ENCODE results near the gene BTBD17.

BTBD17 gene

GRCh38 chr17:74387365-74388218 lies 25.9 kb upstream of the BTBD17 start:
- no peak for DNase-seq (ENCODE audit: low read depth in 2 of 2)

- no peak for DNase-seq (ENCODE audit: low read depth in 2 of 2)
Measured at GRCh38 chr17:74386386-74386785, 24.7 kb upstream of the BTBD17 start.

GRCh38 chr17:74385201-74385600 lies 23.5 kb upstream of the BTBD17 start:
- no peak for DNase-seq (ENCODE audit: low read depth in 2 of 2)

- DNase-seq (ENCODE audit: low read depth in 2 of 2): no peak
Measured at GRCh38 chr17:74383141-74383540, 21.5 kb upstream of the BTBD17 start.

- DNase-seq (ENCODE audit: low read depth in 2 of 2): no peak
Measured at GRCh38 chr17:74380959-74381808, 19.5 kb upstream of the BTBD17 start.

- DNase-seq (ENCODE audit: low read depth in 2 of 2): no peak
Measured at GRCh38 chr17:74380086-74380958, 18.7 kb upstream of the BTBD17 start.

- peak; percentile 80 to 94 for DNase-seq (ENCODE audit: low read depth in 2 of 2)
Measured at GRCh38 chr17:74379495-74380085, 17.9 kb upstream of the BTBD17 start.

- DNase-seq (ENCODE audit: low read depth in 2 of 2): no peak
Measured at GRCh38 chr17:74374858-74375257, 13.2 kb upstream of the BTBD17 start.

- DNase-seq (ENCODE audit: low read depth in 2 of 2): no peak
Measured at GRCh38 chr17:74373838-74374606, 12.4 kb upstream of the BTBD17 start.

GRCh38 chr17:74372426-74372825 lies 10.8 kb upstream of the BTBD17 start:
- no peak for DNase-seq (ENCODE audit: low read depth in 2 of 2)

- DNase-seq (ENCODE audit: low read depth in 2 of 2): no peak
Measured at GRCh38 chr17:74371653-74372147, 10.0 kb upstream of the BTBD17 start.

GRCh38 chr17:74369665-74370490 lies 8.2 kb upstream of the BTBD17 start:
- no peak for DNase-seq (ENCODE audit: low read depth in 2 of 2)

- peak; percentile 37 to 68 for DNase-seq (ENCODE audit: low read depth in 2 of 2)
Measured at GRCh38 chr17:74369221-74369620, 7.6 kb upstream of the BTBD17 start.

- peak; percentile 56 to 70 for DNase-seq (ENCODE audit: low read depth in 2 of 2)
Measured at GRCh38 chr17:74368341-74369081, 6.8 kb upstream of the BTBD17 start.

- no peak for DNase-seq (ENCODE audit: low read depth in 2 of 2)
Measured at GRCh38 chr17:74367206-74367605, 5.5 kb upstream of the BTBD17 start, which contains the start of gene GPR142. Gene GPR142, plus strand, starts transcription at chr17:74367506. Its CDS starts 2,035 bp downstream, at chr17:74369541.

GRCh38 chr17:74362810-74363498 lies 1.3 kb upstream of the BTBD17 start:
- no peak for DNase-seq (ENCODE audit: low read depth in 2 of 2)

- DNase-seq (ENCODE audit: low read depth in 2 of 2): no peak
Measured at GRCh38 chr17:74362069-74362405, 369 bp upstream of the BTBD17 start.

GRCh38 chr17:74360899-74361229 lies 804 bp downstream of the BTBD17 start:
- no peak for DNase-seq (ENCODE audit: low read depth in 2 of 2)

Measured in stimulated activated CD4-positive, alpha-beta T cell treated with anti-CD3 and anti-CD28 coated beads, Interleukin-12 subunit alpha, Interleukin-12 subunit beta, amount 100 ng/mL, for 24 hours (primary cell).